NCI-H69 (cell line): ENCODE results near the gene SPOCK1.

Experiments used
- DNase-seq: peaks from one replicate; lab custom pipeline; 2025; lab: John Stamatoyannopoulos, UW

SPOCK1 gene

DNA sequence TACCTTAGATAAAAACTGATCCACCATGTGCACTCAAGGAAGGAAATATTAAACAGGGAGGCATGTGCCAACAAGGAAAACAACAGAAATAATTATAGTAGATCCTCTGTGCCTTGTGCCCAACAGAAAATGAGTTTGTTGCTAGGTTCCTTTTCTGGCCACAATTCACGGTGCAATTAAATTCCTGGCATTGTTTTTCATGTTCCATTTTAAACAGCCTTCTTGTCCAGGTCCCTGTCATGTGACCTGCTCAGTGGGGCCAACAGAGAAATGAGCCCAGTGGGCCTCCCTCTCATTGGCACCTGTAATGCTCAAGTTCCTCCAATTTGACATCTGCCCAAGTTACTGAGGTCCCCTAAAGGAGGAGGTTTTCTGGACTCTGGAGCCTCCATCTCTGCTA is 56.5 kb downstream of the SPOCK1 start:
- DNase-seq, result peak; percentile 92

DNA sequence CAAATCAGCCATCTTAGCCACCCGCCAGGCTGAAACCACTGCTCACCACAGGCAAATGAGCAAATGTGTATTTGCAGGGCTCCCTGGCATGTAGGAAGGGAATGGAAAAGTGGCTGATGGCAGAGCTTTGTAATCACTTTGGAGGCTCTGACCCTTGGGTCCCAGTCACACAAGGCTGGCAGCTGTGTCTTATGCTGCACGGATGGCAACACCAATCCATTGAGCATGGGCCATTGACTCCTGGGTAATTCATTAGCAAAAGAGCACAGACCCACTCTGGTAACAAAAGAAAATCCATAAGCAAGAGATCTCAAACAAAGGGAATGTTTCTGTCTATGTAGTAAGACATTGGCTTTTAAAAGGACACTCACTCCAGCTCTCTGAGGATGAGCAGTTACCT is 57.6 kb downstream of the SPOCK1 start:
- DNase-seq, result peak; percentile 86

DNA sequence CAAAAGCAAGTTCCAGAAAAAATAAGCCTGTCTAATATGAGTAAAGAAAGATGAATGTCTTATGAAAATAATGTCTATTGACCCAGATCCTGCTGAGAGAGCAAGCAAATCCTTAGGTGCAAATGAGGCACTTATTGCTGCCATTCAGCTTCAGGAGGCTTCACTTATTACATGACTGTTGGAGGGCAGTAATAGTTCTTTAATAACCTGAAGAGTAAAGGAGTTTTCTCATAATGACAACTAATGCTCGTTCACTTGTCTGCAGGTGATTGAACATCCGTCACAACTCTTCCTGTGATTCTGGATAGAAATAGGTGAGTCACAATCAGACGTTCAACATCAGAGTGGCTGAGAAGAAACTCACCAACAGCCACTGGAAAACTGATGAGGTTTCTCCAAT is 58.3 kb downstream of the SPOCK1 start:
- DNase-seq, result peak; percentile 91

DNA sequence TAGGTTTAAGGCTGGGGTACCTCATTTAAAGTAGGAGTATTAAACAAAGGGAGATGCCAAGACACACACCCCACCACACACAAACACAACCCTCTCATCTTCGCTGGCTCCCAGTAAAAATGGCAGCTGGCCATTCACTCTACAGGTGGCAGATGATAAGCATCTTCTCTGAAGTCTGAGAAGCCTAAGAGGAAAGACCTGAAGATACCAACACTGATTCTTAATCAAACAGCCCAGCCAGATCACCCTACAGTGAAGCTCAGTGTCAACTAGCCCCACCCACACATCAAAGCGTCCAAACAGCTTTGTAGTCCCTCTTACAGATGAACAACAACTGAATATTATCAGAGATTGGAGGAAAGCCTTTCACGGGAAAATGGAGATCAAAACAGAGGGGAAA is 59.5 kb downstream of the SPOCK1 start:
- DNase-seq, result peak; percentile 41

DNA sequence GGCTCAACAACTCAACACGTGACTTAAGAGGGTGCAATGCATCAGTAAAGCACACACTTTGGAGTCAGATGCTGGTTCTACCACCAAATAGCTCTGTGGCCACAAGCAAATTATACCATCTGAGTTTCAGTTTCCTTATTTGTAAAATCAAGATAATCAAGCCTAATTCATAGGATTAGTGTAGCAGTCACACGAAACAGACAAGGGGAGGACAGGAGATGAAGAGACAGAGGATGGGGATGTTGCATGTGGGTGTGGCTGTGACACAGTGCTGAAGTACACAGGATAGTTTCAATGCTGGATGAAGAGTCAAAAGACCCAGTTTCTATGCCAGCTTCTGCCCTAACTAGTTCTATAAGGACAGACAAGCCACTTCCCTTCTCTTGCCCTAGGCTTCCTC is 60.2 kb downstream of the SPOCK1 start:
- DNase-seq, result no peak

GRCh38 chr5:137437774-137438173 is 61.4 kb downstream of the SPOCK1 start:
- no peak for DNase-seq

- no peak for DNase-seq
Observed at GRCh38 chr5:137433539-137433938, 65.6 kb downstream of the SPOCK1 start.

GRCh38 chr5:137432376-137432775 is 66.8 kb downstream of the SPOCK1 start:
- no peak for DNase-seq

- no peak for DNase-seq
Observed at GRCh38 chr5:137431051-137431450, 68.1 kb downstream of the SPOCK1 start.

DNA sequence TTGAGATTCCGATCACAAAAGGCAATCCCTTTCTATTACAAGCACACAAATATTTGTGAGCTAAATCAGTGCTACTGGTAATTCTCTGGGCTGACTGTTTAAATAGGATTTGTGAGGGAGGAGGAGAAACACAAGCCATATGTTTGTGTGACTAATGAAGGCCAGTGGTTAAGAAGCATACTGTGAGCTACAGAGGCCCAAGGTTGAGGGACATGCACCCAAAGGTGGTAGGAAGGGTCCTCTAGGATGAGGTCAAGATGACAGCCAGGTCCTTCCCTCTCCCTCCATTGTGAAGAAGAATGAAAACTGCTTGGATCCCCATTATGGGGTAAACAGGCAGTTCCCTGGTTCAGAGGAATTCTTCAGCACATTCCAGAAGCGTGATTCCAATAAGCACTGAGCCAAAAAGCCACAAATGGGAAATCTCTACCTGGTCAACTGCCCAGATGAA is 83.9 kb downstream of the SPOCK1 start:
- DNase-seq, result no peak

GRCh38 chr5:137414112-137414755 is 84.9 kb downstream of the SPOCK1 start:
- no peak for DNase-seq

- peak; percentile 41 for DNase-seq
Observed at GRCh38 chr5:137412136-137412535, 87.0 kb downstream of the SPOCK1 start.

DNA sequence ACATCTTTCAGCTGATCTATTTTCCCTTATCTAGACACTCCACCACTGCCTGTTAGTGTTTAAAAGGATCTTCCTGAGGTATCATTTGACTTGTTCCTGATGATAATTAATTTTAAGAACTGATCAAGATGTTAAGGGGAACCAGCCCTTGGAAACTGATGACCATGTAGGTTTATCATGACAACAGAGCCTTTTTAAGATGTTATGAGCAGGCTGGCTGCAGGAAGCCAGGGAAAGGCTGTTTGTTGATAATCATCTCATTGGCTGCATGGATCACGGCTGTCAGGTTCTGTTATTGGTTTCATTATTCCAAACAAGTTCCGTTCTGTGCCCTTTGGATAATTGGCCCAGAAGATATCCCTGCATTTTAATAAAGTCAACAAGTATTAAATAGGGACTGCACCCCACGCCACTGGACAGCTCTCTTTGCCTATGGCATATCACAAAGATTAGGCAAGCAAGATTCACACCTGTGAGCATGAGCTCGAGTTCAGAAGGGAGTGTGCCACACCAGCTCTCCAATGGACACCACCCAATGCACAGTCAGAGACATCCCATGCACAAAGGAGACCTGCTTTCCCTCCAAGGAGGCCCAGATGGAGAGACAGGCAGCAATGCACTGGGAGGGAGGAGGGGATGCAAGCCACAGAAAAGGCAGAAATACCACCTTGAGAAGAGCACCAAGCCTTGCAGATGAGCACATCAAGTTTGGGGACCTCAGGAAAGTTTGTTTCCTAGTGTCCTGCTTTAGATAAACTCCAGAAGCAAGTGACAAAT is 88.7 kb downstream of the SPOCK1 start:
- DNase-seq, result no peak

DNA sequence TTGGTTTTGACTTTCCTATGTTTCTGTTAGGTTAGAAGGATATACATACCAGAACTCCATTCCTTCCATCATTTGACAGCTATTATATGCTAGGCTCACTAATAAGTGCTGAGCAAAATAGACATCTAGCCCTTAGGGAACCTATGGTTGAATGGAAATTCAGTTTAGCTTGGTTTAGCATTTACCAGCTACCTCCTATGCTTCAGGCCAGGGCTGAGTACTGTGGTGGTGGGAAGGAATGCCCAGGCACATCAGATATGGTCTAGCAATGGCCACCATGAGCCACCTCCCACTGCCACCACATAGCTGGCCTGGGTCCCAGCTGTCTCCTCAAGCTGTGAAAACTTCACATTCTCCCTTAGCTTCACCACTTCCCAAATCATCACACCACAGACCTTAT is 89.4 kb downstream of the SPOCK1 start:
- DNase-seq, result no peak

GRCh38 chr5:137407090-137407489 is 92.0 kb downstream of the SPOCK1 start:
- no peak for DNase-seq

DNA sequence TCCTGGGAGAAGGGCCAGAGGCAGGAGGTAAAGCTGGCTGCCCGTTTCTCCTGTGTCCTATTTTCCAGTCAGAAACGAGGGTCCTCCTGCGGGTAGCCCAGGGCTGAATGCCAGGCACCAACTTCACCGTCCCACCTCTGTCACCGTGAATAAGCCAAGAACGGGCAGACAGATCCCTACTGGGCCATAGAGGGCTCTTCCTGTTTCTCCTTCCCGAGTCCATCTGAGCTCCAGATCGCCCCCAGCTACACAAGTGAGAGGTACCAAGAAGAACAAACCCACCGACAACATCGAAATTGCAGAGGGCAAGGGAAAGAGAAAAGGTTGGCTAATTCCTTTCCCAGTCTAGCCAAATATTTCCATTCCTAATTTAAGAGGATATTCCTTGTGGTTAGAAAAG is 93.7 kb downstream of the SPOCK1 start:
- peak; percentile 60 for DNase-seq

DNA sequence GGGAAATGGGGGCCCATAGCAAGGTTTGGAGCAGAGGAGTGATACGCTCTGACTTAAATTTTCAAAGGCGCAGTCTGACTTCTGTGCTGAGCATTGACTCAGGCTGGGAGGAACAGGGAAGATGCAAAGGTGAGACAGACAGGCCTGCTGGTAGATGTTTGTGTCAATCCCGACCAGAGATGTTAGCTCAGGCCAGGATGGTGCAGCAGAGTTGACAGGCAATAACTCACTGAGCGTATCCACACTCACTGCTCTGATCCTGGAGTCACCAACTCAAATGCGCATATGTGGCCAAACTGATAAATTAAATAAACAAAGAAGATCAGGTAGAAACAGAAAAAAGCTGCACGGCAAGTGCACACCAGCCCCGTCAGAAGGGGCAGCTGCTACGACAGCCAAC is 95.3 kb downstream of the SPOCK1 start:
- DNase-seq, result no peak

DNA sequence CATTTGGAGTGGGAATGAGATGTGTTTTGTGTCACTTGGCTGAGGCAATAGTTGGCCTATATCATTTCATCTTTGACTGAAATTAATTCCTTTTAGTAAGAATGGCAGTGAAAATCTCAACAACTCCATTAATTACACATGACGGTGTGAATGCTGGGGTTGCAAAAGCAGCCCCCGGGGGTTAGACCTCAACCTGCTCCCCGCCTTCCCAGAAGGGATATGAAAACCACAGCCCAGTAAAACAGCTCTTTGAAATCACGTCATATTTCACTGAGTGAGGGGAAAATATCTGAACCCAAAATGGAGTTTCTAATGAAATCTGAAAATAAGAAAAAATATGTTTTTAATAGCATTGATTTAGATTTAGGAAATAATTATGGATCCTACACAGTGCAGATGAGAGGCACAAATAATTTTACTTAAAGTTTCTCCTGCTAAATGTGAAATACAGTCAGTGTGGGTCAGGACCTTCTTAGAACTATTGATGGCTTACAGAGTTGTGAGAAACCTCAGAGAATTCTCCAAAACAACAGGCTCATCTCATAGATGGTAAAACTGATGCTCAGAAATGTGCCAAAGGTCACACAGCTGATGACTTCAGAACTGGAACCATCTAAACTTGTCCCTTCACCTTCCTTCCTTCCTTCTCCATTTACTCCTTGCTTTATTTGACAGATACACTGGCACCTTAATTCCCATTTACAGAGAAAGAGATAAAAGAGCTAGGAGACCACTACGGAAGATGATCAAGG is 96.5 kb downstream of the SPOCK1 start:
- no peak for DNase-seq

GRCh38 chr5:137401946-137402345 is 97.2 kb downstream of the SPOCK1 start:
- no peak for DNase-seq

DNA sequence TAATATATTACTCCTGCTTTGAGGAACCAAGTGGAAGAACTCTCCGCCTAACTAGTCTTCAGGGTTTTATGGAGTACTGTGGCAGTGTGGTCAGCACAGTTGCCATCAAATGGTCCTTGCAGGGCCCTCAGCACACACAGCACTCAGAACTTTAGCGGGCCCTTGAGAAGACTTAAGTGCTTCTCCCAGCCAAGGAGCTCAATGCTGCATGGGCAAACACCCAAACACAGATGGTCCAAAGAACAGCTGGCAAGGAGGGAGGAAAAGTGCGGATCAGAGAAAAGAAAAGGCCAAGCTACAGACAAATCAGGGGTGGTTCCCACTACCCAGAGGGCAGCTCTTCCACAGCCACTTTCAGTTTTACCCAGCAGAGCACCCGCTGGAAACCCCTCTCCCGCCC is 98.6 kb downstream of the SPOCK1 start:
- DNase-seq, result no peak

- no peak for DNase-seq
Observed at GRCh38 chr5:137399911-137400310, 99.2 kb downstream of the SPOCK1 start.

DNA sequence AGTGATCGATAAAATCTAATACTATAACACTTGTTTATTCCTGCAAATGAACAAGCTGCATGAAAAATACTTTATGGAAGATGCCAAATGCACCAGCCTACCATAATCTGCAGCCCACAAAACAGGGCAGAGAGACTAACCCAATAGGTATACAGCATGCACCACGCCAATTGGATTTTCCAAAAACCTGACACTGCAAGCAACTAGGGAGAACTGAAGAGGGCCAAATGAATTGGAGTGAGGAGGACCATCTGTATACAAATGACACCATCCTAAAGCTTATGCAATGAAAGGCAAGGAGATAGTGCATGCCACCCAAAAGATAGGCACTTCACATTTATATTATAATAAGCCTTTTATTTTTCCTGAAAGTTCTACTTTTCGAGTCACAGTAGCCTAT is 100.4 kb downstream of the SPOCK1 start:
- no peak for DNase-seq

DNA sequence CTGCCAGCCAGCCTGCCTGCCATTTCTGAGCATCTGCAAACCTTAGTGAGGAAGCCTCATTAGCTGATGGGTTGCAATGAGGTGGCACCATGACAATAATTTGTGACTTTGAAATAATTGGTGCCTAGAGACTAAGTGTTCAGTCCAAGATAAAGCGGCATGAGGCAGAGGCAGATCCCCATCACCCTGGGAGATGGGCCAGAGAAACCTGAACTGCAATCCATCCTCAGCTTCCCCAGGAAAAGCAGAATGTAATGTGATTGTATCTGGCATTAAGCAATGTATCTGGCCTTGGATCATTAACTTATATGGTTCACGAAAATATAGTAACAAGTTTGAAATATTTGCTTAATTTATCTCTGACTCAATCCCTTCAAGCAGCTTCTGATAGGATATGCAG is 101.0 kb downstream of the SPOCK1 start:
- DNase-seq, result peak; percentile 40
